ENCODE results near the gene DYNC1LI1. TPM values are rescaled to one million over a fixed set of nuclear protein-coding genes. Genes with fewer than 3 reads are reported as not detected.

DYNC1LI1 gene
- polyA plus RNA-seq, 1 experiment: 53.4 TPM

GRCh38 chr3:32613183-32613582, 42.5 kb upstream of the DYNC1LI1 start:
- POLR2A ChIA-PET: no interaction called here
- no peak for DNase-seq (ENCODE audit: low read depth, low spot score)
- H3K9me3 ChIP-seq (ENCODE audit: control insufficient read depth, insufficient read depth, low read length): no peaks in the 10 kb centered on the region
- no peak overlapping the region for H3K4me3 ChIP-seq (ENCODE audit: low read depth, low read length)
- TF ChIP-seq CTCF (IDR thresholded peaks at IDR 0.05; ENCODE audit: low read depth, low read length): no peak
- CTCF ChIA-PET: interaction anchor here (0.6 kb wide), 1 partner anchor 461 kb away, joined by 8 read pairs; no protein-coding TSS in a partner anchor
- H3K27me3 ChIP-seq (ENCODE audit: control insufficient read depth, insufficient read depth, low read length): no peaks in the 10 kb centered on the region
- H3K27ac ChIP-seq (ENCODE audit: low read depth, low read length): no peak overlapping the region

- Histone ChIP-seq H3K9me3 (ENCODE audit: control insufficient read depth, insufficient read depth, low read length) (no peaks in the 10 kb centered on the region), H3K4me3 (ENCODE audit: low read depth, low read length) (no peak overlapping the region), H3K27ac (ENCODE audit: low read depth, low read length) (no peak overlapping the region), H3K27me3 (ENCODE audit: control insufficient read depth, insufficient read depth, low read length) (no peaks in the 10 kb centered on the region)
- DNase-seq (ENCODE audit: low read depth, low spot score): no peak
- CTCF ChIA-PET: no interaction called here
- no peak for TF ChIP-seq CTCF (IDR thresholded peaks at IDR 0.05; ENCODE audit: low read depth, low read length)
- POLR2A ChIA-PET: no interaction called here
Observed at GRCh38 chr3:32612547-32612946, 41.9 kb upstream of the DYNC1LI1 start.

DNA sequence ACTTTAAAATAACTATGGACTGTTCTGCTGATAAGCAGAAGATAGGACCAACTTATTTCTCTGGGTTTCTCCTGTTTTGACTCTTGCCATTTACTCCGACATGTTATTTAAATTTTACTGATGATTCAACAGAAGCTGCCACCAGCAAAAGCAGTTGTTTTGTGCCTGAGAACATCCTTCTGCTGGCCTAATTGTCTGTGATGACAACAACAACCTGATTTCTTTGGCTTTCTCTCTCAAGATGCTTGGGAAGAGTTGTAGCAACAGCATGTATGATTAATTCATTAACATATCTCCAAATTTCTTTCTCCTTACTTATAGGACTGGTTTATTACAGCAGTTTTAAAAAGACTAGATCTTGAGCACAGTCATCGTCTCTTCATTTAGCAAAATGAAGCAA, 36.9 kb upstream of the DYNC1LI1 start:
- CTCF ChIA-PET: no interaction called here
- POLR2A ChIA-PET: no interaction called here
- no peak for DNase-seq (ENCODE audit: low read depth, low spot score)

GRCh38 chr3:32606960-32607359, 36.3 kb upstream of the DYNC1LI1 start:
- CTCF ChIA-PET: no interaction called here
- Histone ChIP-seq H3K27ac (ENCODE audit: low read depth, low read length) (no peak overlapping the region), H3K9me3 (ENCODE audit: control insufficient read depth, insufficient read depth, low read length) (no peaks in the 10 kb centered on the region), H3K27me3 (ENCODE audit: control insufficient read depth, insufficient read depth, low read length) (peaks cover 5% of the 10 kb centered on the region), H3K4me3 (ENCODE audit: low read depth, low read length) (no peak overlapping the region)
- no peak for DNase-seq (ENCODE audit: low read depth, low spot score)
- TF ChIP-seq CTCF (IDR thresholded peaks at IDR 0.05; ENCODE audit: low read depth, low read length): no peak
- POLR2A ChIA-PET: no interaction called here

More for the DNA sequence above, 36.9 kb upstream of the DYNC1LI1 start:
- no peak for TF ChIP-seq CTCF (IDR thresholded peaks at IDR 0.05; ENCODE audit: low read depth, low read length)
- Histone ChIP-seq H3K27me3 (ENCODE audit: control insufficient read depth, insufficient read depth, low read length) (peaks cover 2% of the 10 kb centered on the region), H3K9me3 (ENCODE audit: control insufficient read depth, insufficient read depth, low read length) (no peaks in the 10 kb centered on the region), H3K4me3 (ENCODE audit: low read depth, low read length) (no peak overlapping the region), H3K27ac (ENCODE audit: low read depth, low read length) (no peak overlapping the region)

DNA sequence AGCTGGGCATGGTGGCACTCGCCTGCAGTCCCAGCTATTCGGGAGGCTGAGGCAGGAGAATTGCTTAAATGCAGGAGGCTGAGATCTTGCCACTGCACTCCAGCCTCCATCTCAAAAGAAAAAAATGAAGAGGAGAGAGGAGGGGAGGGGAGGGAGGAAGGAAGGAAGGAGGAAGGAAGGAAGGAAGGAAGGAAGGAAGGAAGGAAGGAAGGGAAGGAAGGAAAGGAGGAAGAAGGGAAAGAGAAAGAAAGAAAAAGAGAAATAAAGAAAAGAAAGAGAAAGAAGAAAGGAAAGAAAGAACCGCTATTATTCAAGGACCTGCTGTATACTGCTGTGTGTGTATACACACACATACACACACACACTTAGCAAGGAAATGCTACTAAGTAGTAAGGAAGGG, 35.6 kb upstream of the DYNC1LI1 start:
- H3K27me3 ChIP-seq (ENCODE audit: control insufficient read depth, insufficient read depth, low read length): peaks cover 5% of the 10 kb centered on the region
- no peak overlapping the region for H3K27ac ChIP-seq (ENCODE audit: low read depth, low read length)
- CTCF ChIA-PET: no interaction called here
- no peak for TF ChIP-seq CTCF (IDR thresholded peaks at IDR 0.05; ENCODE audit: low read depth, low read length)
- H3K4me3 ChIP-seq (ENCODE audit: low read depth, low read length): no peak overlapping the region
- H3K9me3 ChIP-seq (ENCODE audit: control insufficient read depth, insufficient read depth, low read length): no peaks in the 10 kb centered on the region
- POLR2A ChIA-PET: interaction anchor here (0.7 kb wide), 1 partner anchor 200 kb away, joined by 17 read pairs; no protein-coding TSS in a partner anchor
- DNase-seq (ENCODE audit: low read depth, low spot score): no peak

Measured in AG04450 (cell line).